ENCODE results near the gene PGAP6. TPM values are rescaled to one million over a fixed set of nuclear protein-coding genes. Genes with fewer than 3 reads are reported as not detected.

Gene PGAP6
- total and polyA plus RNA-seq, 10 donors, result 19.5 to 63.2 (median 43.9) TPM

DNA sequence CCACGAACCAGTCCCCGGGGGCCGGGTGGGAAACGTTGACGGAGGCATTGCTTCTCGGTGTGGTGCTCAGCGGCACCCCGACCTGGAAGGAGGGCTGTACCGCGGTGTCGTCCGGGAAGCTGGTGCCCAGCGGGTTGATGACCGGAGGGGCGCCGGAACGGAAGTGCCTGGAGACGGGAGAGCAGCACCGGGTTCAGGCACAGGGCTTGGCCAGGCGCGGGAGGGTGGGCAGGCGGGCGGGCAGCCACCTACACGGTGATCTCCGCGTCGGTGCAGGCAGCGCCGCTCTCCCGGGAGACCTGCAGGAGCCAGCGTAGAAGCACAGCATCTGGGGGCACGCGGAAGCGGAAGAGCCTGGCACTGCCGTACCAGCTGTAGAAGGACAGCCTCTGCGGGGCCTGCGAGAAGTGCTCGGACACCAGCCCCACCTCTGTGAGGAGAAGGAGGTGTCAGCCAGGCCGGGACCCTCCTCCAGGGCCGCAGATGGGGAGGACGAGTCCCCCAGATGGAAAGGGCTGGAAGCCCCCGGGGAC is 4.3 kb downstream of the PGAP6 start:
- intact Hi-C loops (cut with DNase I; ENCODE audit: low total_unique reads), result no loop called here
- H3K4me1 ChIP-seq, result peaks cover 0 to 33% (median 27%) of the 10 kb centered on the region in 6 donors
- no peak overlapping the region for H3K27ac ChIP-seq
- peak; percentile 76 for DNase-seq
- no peak for TF ChIP-seq POLR2A (IDR thresholded peaks at IDR 0.05)
- peak in 1 of 3 donors; percentile 23 for TF ChIP-seq POLR2AphosphoS5 (IDR thresholded peaks at IDR 0.05)
- no peaks in the 10 kb centered on the region for H3K27me3 ChIP-seq (replicated peaks in 1 of 7)
- H3K36me3 ChIP-seq, result peaks cover 0 to 54% (median 49%) of the 10 kb centered on the region in 6 donors
- 90 to 95% (median 91%) methylated on average over 34 to 42 of the region's 42 CpGs for WGBS, 5 donors
- H3K4me3 ChIP-seq, result no peak overlapping the region
- H3K9me3 ChIP-seq, result no peaks in the 10 kb centered on the region

DNA sequence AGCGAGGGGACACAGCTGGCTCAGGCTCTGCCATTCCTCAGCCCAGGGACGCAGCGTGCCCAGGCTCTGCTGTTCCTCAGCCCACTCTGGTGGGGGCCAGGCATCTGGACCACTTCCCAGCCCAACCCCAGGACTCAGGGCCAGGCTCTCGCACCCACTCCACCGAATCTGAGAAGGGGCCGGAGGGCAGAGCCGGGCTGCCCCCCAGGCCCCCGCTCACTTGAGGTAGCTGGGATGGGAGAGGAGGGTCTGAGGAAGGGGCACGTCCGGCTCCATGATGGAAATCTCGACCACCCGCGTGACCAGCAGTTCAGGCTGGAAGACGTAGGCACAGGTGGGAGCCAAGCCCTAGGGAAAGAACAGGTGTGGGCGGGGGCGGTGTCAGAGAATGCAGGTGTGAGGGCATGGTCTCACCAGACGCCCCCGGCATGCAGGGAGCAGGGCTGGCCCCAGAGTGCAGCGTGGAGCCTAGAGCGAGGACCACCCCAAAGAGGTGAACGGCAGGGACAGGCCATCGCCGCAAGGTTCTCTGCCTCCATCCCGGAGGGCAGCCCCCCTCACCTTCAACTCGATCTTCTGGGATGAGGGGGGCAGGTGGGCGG is 4.9 kb downstream of the PGAP6 start:
- Histone ChIP-seq H3K27me3 (replicated peaks in 1 of 7) (no peaks in the 10 kb centered on the region), H3K9me3 (no peaks in the 10 kb centered on the region), H3K27ac (no peak overlapping the region), H3K4me1 (peaks cover 0 to 31% (median 25%) of the 10 kb centered on the region in 6 donors), H3K4me3 (no peak overlapping the region), H3K36me3 (peaks cover 0 to 60% (median 55%) of the 10 kb centered on the region in 6 donors)
- TF ChIP-seq, protein P1, sequence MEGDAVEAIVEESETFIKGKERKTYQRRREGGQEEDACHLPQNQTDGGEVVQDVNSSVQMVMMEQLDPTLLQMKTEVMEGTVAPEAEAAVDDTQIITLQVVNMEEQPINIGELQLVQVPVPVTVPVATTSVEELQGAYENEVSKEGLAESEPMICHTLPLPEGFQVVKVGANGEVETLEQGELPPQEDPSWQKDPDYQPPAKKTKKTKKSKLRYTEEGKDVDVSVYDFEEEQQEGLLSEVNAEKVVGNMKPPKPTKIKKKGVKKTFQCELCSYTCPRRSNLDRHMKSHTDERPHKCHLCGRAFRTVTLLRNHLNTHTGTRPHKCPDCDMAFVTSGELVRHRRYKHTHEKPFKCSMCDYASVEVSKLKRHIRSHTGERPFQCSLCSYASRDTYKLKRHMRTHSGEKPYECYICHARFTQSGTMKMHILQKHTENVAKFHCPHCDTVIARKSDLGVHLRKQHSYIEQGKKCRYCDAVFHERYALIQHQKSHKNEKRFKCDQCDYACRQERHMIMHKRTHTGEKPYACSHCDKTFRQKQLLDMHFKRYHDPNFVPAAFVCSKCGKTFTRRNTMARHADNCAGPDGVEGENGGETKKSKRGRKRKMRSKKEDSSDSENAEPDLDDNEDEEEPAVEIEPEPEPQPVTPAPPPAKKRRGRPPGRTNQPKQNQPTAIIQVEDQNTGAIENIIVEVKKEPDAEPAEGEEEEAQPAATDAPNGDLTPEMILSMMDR (IDR thresholded peaks at IDR 0.05 in 8 of 11, conservative IDR thresholded peaks at IDR 0.05 in 3 of 11), result no peak
- TF ChIP-seq POLR2AphosphoS5 (IDR thresholded peaks at IDR 0.05), result no peak
- no peak for TF ChIP-seq POLR2A (IDR thresholded peaks at IDR 0.05)
- intact Hi-C loops (cut with DNase I; ENCODE audit: low total_unique reads), result no loop called here
- DNase-seq, result peak; percentile 70
- 90 to 94% (median 93%) methylated on average over 22 to 26 of the region's 26 CpGs for WGBS, 5 donors

DNA sequence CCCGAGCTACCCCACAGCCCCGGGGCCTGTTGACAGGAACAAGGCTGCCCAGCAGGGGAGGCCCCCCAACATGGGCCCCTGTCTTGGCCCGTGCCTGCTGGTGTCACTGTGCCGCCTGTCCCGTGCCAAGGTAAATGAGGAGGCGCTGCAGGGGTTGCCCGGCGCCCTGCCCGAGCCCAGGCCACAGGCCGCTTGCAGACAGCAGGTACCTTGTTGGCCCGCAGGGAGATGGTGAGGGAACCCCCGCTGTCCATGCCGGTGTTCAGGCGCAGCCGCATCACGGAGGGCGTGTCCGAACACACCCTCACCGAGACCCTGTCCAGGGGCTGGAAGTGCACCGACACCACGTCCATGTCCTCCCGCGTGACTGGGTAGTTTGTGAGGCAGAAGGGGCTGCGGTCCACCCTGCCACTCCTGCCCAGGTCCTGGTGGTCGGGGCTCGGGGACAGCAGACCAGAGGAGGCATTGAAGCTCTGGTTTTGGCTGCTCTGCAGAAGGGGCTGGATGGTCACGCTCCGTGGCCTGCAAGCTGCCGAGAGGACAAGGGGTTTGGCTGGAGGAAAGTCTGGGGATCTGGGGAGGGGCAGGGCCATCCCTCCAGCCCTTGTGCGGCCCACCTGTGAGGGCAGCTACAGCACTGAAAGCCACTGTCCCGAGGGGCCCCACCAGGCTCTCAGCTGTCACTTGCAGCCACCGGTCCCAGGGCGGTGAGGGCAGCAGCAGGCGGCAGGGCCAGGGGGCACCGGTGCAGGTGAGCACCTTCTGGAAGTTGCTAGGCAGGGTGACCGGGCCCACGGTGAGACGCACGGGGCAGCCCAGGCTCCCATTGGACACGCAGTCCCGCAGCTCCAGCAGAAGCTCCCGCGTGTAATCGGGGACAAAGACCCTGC is 5.6 kb downstream of the PGAP6 start:
- 94 to 97% (median 96%) methylated on average over 26 to 44 of the region's 44 CpGs for WGBS, 5 donors
- peak; percentile 75 for DNase-seq

GRCh38 chr16:375212-375611 is 6.6 kb downstream of the PGAP6 start:
- TF ChIP-seq POLR2A (IDR thresholded peaks at IDR 0.05), result no peak
- TF ChIP-seq, protein P1 (IDR thresholded peaks at IDR 0.05 in 8 of 11, conservative IDR thresholded peaks at IDR 0.05 in 3 of 11), result no peak
- no peak for TF ChIP-seq POLR2AphosphoS5 (IDR thresholded peaks at IDR 0.05)
- intact Hi-C loops (cut with DNase I; ENCODE audit: low total_unique reads), result no loop called here
- 94 to 97% (median 96%) methylated on average over 23 of the region's 23 CpGs for WGBS, 5 donors
- DNase-seq, result peak; percentile 66
- no peaks in the 10 kb centered on the region for H3K9me3 ChIP-seq
- H3K36me3 ChIP-seq, result peaks cover 0 to 68% (median 61%) of the 10 kb centered on the region in 6 donors
- H3K4me1 ChIP-seq, result peaks cover 6 to 34% (median 24%) of the 10 kb centered on the region in 6 donors
- H3K27ac ChIP-seq, result no peak overlapping the region
- H3K4me3 ChIP-seq, result no peak overlapping the region
- no peaks in the 10 kb centered on the region for H3K27me3 ChIP-seq (replicated peaks in 1 of 7)

More for the DNA sequence above, 5.6 kb downstream of the PGAP6 start:
- no peak overlapping the region for H3K4me3 ChIP-seq
- H3K27ac ChIP-seq, result no peak overlapping the region
- H3K9me3 ChIP-seq, result no peaks in the 10 kb centered on the region
- H3K27me3 ChIP-seq (replicated peaks in 1 of 7), result no peaks in the 10 kb centered on the region
- peak in 1 of 3 donors; percentile 11 for TF ChIP-seq POLR2AphosphoS5 (IDR thresholded peaks at IDR 0.05)
- TF ChIP-seq, protein P1 (IDR thresholded peaks at IDR 0.05 in 8 of 11, conservative IDR thresholded peaks at IDR 0.05 in 3 of 11), result no peak
- peaks cover 0 to 36% (median 27%) of the 10 kb centered on the region in 6 donors for H3K4me1 ChIP-seq
- intact Hi-C loops (cut with DNase I; ENCODE audit: low total_unique reads), result no loop called here
- peaks cover 0 to 68% (median 61%) of the 10 kb centered on the region in 6 donors for H3K36me3 ChIP-seq
